Lower leg skin (tissue), 3 donors: ENCODE results near the gene ATP13A2.

Source experiments
- CTCF ChIP-seq, 3 donors: fragments of 450-650 bp; IDR thresholded peaks; one replicate each; pipeline ENCODE4 v1.5.1; 2016; ENCODE audit warnings: antibody characterized with exemption in 3 of 3, mild to moderate bottlenecking in 3 of 3, moderate library complexity in 2 of 3
- POLR2A ChIP-seq, 2 donors: fragments of 450-650 bp; IDR thresholded peaks; one replicate each; pipeline ENCODE4 v1.6.1; 2016 to 2017; ENCODE audit warnings: antibody characterized with exemption in 2 of 2, mild to moderate bottlenecking in 1 of 2, moderate library complexity in 1 of 2

GRCh38 chr1:16978139-16978538 lies 33.6 kb downstream of the ATP13A2 start:
- no peak for TF ChIP-seq CTCF (IDR thresholded peaks at IDR 0.05)
- TF ChIP-seq POLR2A (IDR thresholded peaks at IDR 0.05) = no peak
